MM.1S (cell line): Measurements from ENCODE around the gene PEAK1.

ENCODE experiments used
- DNase-seq: peaks from one replicate; pipeline ENCODE4 v3.0.0-alpha.2; 2015
- H2AFZ ChIP-seq: fragments of 300-600 bp; sonication (generic); 2 replicates; pipeline ENCODE4 v1.6.0; 2016; ENCODE audit warnings: antibody characterized with exemption, low read length
- H3F3A ChIP-seq: fragments of 300-600 bp; sonication (generic); 2 replicates; pipeline ENCODE4 v1.6.1; 2016; ENCODE audit warnings: mild to moderate bottlenecking, antibody characterized with exemption, low read length, moderate library complexity, mixed read lengths; ENCODE audit not compliant: insufficient read depth
- H3K27ac ChIP-seq: fragments of 300-600 bp; sonication (generic); 2 replicates; pipeline ENCODE4 v1.5.1; 2016; ENCODE audit warnings: mild to moderate bottlenecking, low read length
- H3K27me3 ChIP-seq: fragments of 300-600 bp; sonication (generic); replicated peaks from 2 replicates; pipeline ENCODE4 v1.6.0; 2016; ENCODE audit warnings: low read length; ENCODE audit not compliant: insufficient read depth
- H3K36me3 ChIP-seq: fragments of 300-600 bp; sonication (generic); replicated peaks from 2 replicates; pipeline ENCODE4 v1.6.1; 2016; ENCODE audit warnings: mild to moderate bottlenecking, low read length, mixed read lengths; ENCODE audit not compliant: insufficient read depth
- H3K4me1 ChIP-seq: fragments of 300-600 bp; sonication (generic); 2 replicates; pipeline ENCODE4 v1.6.1; 2016; ENCODE audit warnings: low read length, mixed read lengths
- H3K4me2 ChIP-seq: fragments of 300-600 bp; sonication (generic); 2 replicates; pipeline ENCODE4 v1.6.0; 2016; ENCODE audit warnings: low read depth, low read length
- H3K4me3 ChIP-seq: fragments of 300-600 bp; sonication (generic); 2 replicates; pipeline ENCODE4 v1.5.1; 2016; ENCODE audit warnings: low read length, mixed read lengths
- H3K79me2 ChIP-seq: fragments of 300-600 bp; sonication (generic); 2 replicates; pipeline ENCODE4 v1.6.1; 2016; ENCODE audit warnings: mixed run types, low read length, mixed read lengths
- H3K9ac ChIP-seq: fragments of 300-600 bp; sonication (generic); 2 replicates; pipeline ENCODE4 v1.6.1; 2016; ENCODE audit warnings: low read length, mixed read lengths
- H3K9me2 ChIP-seq: fragments of 300-600 bp; sonication (generic); replicated peaks from 2 replicates; pipeline ENCODE4 v1.6.1; 2016; ENCODE audit warnings: mild to moderate bottlenecking, low read length, mixed read lengths; ENCODE audit not compliant: insufficient read depth
- H3K9me3 ChIP-seq: fragments of 300-600 bp; sonication (generic); replicated peaks from 2 replicates; pipeline ENCODE4 v1.6.1; 2016; ENCODE audit warnings: mild to moderate bottlenecking, low read length, mixed read lengths; ENCODE audit not compliant: insufficient read depth
- H4K20me1 ChIP-seq: fragments of 300-600 bp; sonication (generic); 2 replicates; pipeline ENCODE4 v1.6.1; 2016; ENCODE audit warnings: mild to moderate bottlenecking, low read length, moderate library complexity, mixed read lengths; ENCODE audit not compliant: insufficient read depth
- CTCF ChIP-seq: fragments of 300-600 bp; sonication (generic); IDR thresholded peaks from 2 replicates; pipeline ENCODE4 v1.5.1; 2016; ENCODE audit warnings: antibody characterized with exemption, low read length, mixed read lengths
- EZH2 ChIP-seq: fragments of 300-600 bp; sonication (generic); optimal IDR thresholded peaks from 2 replicates; pipeline ENCODE3; 2017; ENCODE audit warnings: low read depth, mild to moderate bottlenecking, antibody characterized with exemption, low read length, mixed read lengths
- EZH2phosphoT487 ChIP-seq: fragments of 300-600 bp; sonication (generic); IDR thresholded peaks from 2 replicates; pipeline ENCODE4 v1.6.1; 2018; ENCODE audit warnings: antibody characterized with exemption, low read length

The PEAK1 gene

GRCh38 chr15:77195586-77195985 is 224.3 kb downstream of the PEAK1 start:
- Histone ChIP-seq H3K27me3 (no peaks in the 10 kb centered on the region), H3K36me3 (no peaks in the 10 kb centered on the region), H3F3A (no peaks in the 10 kb centered on the region), H3K4me1 (no peaks in the 10 kb centered on the region; the same call in 1 of the 2 replicates), H4K20me1 (no peaks in the 10 kb centered on the region), H3K9me3 (no peaks in the 10 kb centered on the region), H2AFZ (no peak overlapping the region), H3K9ac (no peak overlapping the region), H3K4me3 (no peak overlapping the region), H3K79me2 (no peaks in the 10 kb centered on the region), H3K9me2 (no peaks in the 10 kb centered on the region), H3K4me2 (no peak overlapping the region), H3K27ac (no peak overlapping the region)
- DNase-seq: no peak
- TF ChIP-seq EZH2: no peak
- no peak for TF ChIP-seq EZH2phosphoT487
- no peak for TF ChIP-seq CTCF

GRCh38 chr15:77192451-77192850 is 227.5 kb downstream of the PEAK1 start:
- DNase-seq: no peak
- Histone ChIP-seq H3K36me3 (no peaks in the 10 kb centered on the region), H3K4me1 (peaks cover 26% of the 10 kb centered on the region), H3K9me2 (no peaks in the 10 kb centered on the region), H3K9ac (no peak overlapping the region), H3K4me3 (no peak overlapping the region), H3K4me2 (no peak overlapping the region), H3K27ac (no peak overlapping the region), H3F3A (peaks cover 18% of the 10 kb centered on the region), H3K27me3 (no peaks in the 10 kb centered on the region), H3K9me3 (no peaks in the 10 kb centered on the region), H2AFZ (no peak overlapping the region), H4K20me1 (no peaks in the 10 kb centered on the region), H3K79me2 (no peaks in the 10 kb centered on the region)
- TF ChIP-seq EZH2 (no peak), CTCF (no peak), EZH2phosphoT487 (no peak)

GRCh38 chr15:77191230-77191834 is 228.6 kb downstream of the PEAK1 start:
- H3K4me2 ChIP-seq: no peak overlapping the region
- no peak overlapping the region for H3K9ac ChIP-seq
- no peaks in the 10 kb centered on the region for H4K20me1 ChIP-seq
- H3K4me1 ChIP-seq: peaks cover 36% of the 10 kb centered on the region
- H3K27ac ChIP-seq: no peak overlapping the region
- no peak overlapping the region for H3K4me3 ChIP-seq
- no peaks in the 10 kb centered on the region for H3K79me2 ChIP-seq
- no peaks in the 10 kb centered on the region for H3K9me2 ChIP-seq
- H3K9me3 ChIP-seq: no peaks in the 10 kb centered on the region
- no peak overlapping the region for H2AFZ ChIP-seq
- no peaks in the 10 kb centered on the region for H3K27me3 ChIP-seq
- peaks cover 24% of the 10 kb centered on the region for H3F3A ChIP-seq
- DNase-seq: no peak
- TF ChIP-seq EZH2 (no peak), EZH2phosphoT487 (no peak), CTCF (no peak)
- H3K36me3 ChIP-seq: no peaks in the 10 kb centered on the region
